GM11168 (cell line): ENCODE data around the gene GNAI1.
"Not testable (repeated sequence)": the region's sequence is repeated elsewhere in the genome, so short reads cannot be mapped to it uniquely, and the experiment has no call there.

Experiments
- in situ Hi-C: fragments of 300-500 bp; cut with MboI; formaldehyde crosslinking; loops from one replicate; pipeline ENCODE4 v1.12.0; 2022; ENCODE audit warnings: low sequenced_read_pairs; ENCODE audit not compliant: unreplicated experiment

The GNAI1 gene

DNA sequence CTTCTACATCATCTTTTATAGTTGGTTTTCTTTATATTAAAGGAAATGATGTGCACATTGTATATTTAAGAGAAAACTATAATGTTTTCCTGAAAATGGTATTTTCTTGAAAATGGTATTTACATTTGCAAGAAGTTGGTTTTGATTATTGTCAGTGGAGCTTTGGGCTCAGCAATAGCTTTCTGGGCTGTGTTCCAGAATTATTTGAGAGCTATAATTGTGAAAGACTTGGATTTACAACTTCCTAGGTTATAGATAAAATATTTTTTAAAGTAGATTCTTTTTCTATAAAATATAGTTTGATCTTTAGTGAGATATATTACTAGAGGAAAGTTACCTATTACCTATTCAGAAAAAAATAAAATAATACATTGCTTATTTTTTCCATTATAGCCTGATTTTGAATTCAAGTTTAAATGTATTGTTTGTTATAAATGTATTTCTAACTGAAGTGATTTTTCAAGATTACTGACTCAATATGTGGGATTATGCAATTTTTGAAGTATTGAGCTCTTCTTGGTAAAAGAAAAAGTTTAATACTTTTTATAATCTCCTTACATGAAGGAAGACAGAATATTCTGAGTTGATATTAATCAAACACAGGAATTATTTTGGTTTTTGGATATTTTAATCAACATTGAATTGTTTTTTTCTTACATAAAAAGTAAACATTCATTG lies 20.2 kb downstream of the GNAI1 start:
- in situ Hi-C loops: no loop called here

DNA sequence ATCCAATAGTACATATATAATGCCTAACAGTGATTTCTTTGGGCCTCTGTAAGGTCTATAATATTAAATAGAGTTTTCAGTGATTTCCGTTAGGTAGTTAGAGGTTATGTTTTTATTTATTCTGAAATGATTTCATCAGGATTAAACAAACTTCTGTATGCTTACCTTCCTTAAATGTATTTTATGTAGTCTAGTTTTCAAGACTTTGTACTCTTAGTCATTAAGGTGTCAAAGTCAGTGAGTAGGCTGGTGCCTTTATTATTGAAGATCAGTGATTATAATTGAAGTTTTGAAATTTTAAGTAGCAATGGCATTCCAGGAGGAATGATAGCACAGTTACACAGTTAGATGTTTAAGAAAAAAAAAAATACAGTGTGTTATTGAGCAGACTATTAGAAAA lies 20.7 kb downstream of the GNAI1 start:
- in situ Hi-C loops: no loop called here

- in situ Hi-C loops: not testable (repeated sequence)
These were observed 23.1 kb downstream of the GNAI1 start for GRCh38 chr7:80157770-80158169.

DNA sequence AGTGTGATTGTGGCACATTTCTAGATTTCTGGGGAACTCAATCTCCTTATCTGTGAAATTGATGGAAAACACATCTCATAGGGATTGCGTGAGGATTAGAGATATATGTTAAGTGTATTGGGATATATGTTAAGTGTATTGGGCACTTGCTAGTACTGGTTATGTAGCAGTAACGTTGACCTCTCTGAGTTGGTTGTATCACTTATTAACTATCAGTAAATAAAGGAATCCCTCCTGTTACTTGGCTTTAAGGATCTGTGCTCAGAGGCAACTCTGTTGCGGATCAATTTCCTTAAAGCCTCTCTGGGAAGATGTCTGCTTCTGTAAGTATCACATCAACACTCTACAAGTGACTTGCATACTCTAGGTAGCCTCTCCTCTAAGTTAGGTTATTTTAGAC lies 25.2 kb downstream of the GNAI1 start:
- in situ Hi-C loops: no loop called here

DNA sequence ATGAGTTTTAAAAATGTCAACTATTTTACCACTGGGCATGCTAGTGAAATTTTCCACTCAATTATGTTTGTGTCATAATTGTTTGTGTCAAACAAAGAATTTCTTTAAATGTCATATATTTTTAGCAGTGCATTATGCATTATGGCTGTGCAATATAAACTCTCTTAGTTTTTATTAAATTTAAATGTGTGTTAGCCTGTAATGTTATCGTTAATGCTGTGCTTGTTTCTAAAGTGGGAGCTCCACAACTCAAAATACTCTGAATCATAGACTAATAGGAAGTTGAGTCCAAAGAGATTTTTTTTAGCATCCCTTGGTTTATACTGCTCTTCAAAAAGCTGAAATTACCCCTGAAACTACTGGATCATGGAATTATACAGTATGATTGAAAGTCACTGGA lies 26.8 kb downstream of the GNAI1 start:
- in situ Hi-C loops: no loop called here

DNA sequence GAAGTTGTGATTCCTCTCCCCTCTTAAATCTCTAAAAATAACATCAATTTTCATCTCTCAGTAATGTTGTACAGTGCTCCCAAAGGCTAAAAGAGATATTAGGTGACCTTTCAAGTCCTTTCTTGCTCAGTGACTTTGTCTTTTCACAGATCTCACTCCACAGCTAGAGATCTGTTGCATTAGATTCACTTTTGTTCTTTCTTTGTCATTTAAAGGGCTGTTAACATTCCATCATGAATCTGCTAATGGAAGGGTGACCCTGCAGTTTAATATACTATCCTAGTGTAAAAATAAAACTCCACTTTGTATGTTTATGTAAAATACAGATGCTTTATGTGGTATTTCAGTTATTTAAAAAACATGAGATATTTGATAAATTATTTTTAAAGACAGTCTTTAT lies 30.5 kb downstream of the GNAI1 start:
- in situ Hi-C loops: no loop called here

GRCh38 chr7:80170445-80170844 lies 35.8 kb downstream of the GNAI1 start:
- in situ Hi-C loops: no loop called here

DNA sequence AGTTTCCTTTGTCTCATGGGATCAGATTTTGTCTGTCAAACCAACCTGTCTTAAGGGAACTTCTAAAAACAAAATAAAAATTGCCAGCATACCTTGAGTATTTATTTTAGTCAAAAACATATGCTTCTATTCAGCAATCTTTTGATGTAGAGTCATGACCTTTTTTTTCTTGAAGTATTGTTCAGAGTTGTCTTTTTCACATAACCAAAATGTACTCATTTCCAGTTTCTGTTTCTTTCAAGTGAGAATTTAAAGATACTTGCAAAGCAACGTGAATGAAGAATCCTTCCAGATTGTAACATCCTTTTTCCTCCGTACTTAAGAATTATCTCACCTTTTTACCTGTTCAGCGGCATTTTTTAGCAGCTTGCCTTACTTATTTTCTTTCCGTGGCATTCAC lies 37.8 kb downstream of the GNAI1 start:
- in situ Hi-C loops: no loop called here

DNA sequence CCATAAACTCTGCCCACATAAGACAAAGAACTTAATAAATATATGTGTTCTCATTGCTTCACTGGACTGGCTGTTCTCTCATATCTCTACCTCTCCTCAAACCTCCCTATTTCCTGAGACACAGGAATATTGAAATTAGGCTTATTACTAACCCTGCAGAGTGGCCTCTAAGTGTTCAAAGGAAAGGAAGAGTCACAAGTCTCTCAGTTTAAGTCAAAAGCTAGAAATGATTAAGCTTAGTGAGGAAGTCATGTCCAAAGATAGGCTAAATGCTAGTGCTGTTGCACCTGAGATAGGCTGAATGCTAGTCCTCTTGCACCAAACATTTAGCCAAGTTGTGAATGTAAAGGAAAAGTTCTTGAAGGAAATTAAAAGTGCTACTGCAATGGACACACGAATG lies 41.1 kb downstream of the GNAI1 start:
- in situ Hi-C loops: no loop called here

- in situ Hi-C loops: no loop called here
These were observed 46.8 kb downstream of the GNAI1 start for GRCh38 chr7:80181411-80181810.

DNA sequence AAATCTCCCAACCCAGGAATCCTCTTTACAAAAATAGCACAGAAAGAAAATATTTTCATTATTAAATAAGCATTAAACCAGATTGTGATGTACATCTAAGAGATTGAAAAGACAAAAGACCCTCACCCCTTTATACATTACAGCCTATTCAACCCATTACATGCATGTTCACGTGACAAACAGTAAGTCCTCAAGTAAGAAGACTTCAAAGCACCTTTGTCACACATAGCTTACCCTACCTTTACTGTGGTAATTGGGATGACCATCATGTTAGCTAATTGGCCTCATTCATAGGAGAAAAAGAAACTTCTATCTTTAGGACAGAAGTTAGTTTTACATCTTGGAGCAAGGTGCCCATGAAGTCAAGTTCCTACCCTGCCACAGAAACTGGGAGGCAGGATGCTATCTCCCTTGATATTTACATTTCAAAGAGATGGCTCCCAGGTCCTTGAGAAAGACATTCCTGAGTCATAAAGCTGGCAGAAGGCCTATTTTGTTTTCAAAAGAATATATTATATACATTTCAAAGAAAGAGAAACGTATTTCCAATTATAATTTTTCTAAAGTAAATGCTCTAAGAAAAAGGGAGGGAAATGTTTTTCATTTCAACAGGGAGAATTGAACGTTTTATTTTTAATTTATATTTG lies 48.1 kb downstream of the GNAI1 start:
- in situ Hi-C loops: no loop called here

- in situ Hi-C loops: no loop called here
These were observed 48.7 kb downstream of the GNAI1 start for GRCh38 chr7:80183351-80183750.

DNA sequence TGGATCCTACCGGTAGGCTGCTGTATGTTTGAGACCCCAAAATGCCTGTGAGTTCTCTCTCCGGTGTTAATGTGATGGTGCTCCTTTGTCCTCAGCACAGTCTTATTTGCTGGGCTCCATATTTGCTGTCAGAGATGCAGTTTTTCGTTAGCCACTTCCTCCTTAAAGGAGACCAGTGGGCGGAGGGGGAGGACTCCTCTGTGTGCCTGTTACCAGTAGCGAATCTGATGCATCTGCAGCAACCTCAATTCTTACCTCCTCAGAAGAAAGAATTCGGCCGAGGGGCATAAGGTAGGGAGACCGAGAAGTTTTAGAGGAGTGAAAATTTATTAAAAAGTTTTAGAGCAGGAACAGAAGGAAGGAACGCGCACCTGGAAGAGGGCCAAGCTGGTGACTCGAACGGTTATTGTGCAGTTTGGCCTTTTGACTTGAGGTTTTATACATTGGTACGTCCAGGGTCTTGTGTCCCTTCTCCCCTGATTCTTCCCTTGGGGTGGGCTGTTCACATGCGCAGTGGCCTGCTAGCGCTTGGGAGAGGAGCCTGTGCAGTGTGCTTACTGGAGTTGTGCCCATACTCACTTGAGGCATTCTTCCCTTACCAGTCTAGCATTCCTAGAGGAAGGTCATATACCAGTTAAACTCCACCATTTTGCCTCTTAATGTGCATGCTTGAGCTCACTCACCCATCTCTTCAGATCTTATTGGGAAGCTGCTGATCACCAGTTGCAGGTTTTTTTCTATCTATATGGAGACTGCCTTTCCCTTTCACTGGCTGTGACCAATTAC lies 49.5 kb downstream of the GNAI1 start:
- in situ Hi-C loops: no loop called here

- in situ Hi-C loops: no loop called here
These were observed 50.1 kb downstream of the GNAI1 start for GRCh38 chr7:80184693-80185092.

GRCh38 chr7:80185571-80185970 lies 50.9 kb downstream of the GNAI1 start:
- in situ Hi-C loops: no loop called here

DNA sequence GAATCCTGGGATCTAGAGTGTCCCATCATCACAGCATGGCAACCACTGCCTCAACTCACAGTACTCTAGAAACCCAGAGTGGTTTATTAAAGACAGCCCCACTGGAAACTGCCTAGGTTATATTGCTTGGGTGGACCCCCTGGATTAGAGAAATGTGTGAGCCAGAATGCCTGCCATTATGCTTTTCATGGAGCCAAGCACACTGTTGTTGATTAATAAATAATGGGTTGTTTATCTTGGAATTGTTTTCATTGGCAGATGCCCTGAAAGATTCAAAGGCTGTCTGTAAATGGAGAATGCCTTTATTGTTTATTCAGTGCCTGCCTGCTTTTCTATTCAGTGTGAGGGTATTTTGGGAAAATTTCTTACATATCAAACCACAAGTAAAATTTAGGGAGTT lies 52.1 kb downstream of the GNAI1 start:
- in situ Hi-C loops: no loop called here

DNA sequence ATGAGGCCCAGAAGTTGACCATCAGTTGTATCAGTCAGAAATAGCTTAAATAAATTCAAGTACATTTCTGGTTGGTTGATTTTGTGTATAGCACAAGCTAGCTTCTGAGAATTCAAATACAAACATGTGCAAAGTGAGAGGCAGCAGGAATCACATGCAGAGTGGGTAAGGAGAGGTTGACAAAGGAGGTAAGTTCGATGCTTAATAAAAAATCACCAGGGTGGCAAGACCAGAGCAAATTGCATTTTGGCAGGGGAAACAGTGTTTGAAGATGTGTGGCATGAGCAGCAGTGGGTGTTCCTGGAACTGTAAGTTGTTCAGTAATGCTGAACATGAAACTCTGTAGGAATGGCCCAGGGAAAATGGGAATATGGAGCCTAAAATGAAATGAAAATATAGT lies 52.6 kb downstream of the GNAI1 start:
- in situ Hi-C loops: no loop called here

GRCh38 chr7:80187727-80188126 lies 53.1 kb downstream of the GNAI1 start:
- in situ Hi-C loops: no loop called here

GRCh38 chr7:80189638-80190037 lies 55.0 kb downstream of the GNAI1 start:
- in situ Hi-C loops: no loop called here

DNA sequence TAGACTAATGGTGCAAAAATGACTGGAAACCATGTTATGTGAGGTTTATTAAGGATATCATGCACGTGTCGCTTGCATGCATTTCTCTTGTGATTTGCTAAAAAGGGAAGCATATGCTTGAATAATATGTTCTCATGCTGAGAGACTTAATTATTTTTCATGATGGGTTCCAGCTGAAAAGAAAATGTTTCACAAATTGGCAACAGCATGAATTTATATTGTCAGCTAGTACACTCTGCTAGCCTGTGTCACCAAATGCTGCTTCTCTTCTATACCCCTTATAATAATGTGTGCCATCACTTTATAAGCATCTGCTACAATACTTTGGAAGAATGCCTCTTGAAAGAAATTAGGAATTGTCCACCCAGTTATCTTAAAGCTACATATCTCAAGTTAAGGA lies 63.0 kb downstream of the GNAI1 start:
- in situ Hi-C loops: no loop called here

GRCh38 chr7:80199051-80199450 lies 64.4 kb downstream of the GNAI1 start:
- in situ Hi-C loops: no loop called here
